ENCODE data around the gene ADCY1. TPM values are rescaled to one million over a fixed set of nuclear protein-coding genes. Genes with fewer than 3 reads are reported as not detected.

ADCY1 gene
- total and polyA plus RNA-seq, 2 donors (not counting 3 experiments of a cell fraction or from before 2014, with no cell fraction given) = 0.52 to 1.6 TPM

- H3K9me3 ChIP-seq (replicated peaks; ENCODE audit: control insufficient read depth, insufficient read depth, low read length) = no peaks in the 10 kb centered on the region
- CTCF ChIA-PET = interaction anchor here (1.1 to 1.7 kb wide), 2 partner anchors 19 to 52 kb away, joined by 3 to 4 read pairs; no protein-coding TSS in a partner anchor
- no peaks in the 10 kb centered on the region for H3K79me2 ChIP-seq (ENCODE audit: control insufficient read depth, insufficient read depth, low read length)
- FAIRE-seq (no peak), DNase-seq (ENCODE audit: low read depth, low spot score) (no peak)
- BruUV-seq (replicated peaks) = no TSS peak
- dilution Hi-C loops (cut with MboI; ENCODE audit: extremely low pct_ligation_motif_present, low sequenced_read_pairs) (no loop called here), intact Hi-C loops (cut with micrococcal nuclease) (no loop called here)
- H4K20me1 ChIP-seq (replicated peaks; ENCODE audit: control insufficient read depth, extremely low read depth, insufficient read depth, low read length) = no peaks in the 10 kb centered on the region
- TF ChIP-seq GATA2 (IDR thresholded peaks at IDR 0.05; ENCODE audit: insufficient read depth, insufficient read length, low read depth, low read length) = no peak
- no peak for TF ChIP-seq POLR2A (IDR thresholded peaks at IDR 0.05; ENCODE audit: low read depth, low read length)
- no peak for TF ChIP-seq FOS (IDR thresholded peaks at IDR 0.05; ENCODE audit: borderline replicate concordance, insufficient read depth, low read length)
- no peak for TF ChIP-seq MYC (IDR thresholded peaks at IDR 0.05; ENCODE audit: low read depth, low read length)
- TF ChIP-seq CTCF (IDR thresholded peaks at IDR 0.05; ENCODE audit: extremely low read depth in 1 of 2, insufficient read depth in 1 of 2, low read depth in 1 of 2, low read length in 2 of 2) = no peak
- TF ChIP-seq MAX (IDR thresholded peaks at IDR 0.05; ENCODE audit: insufficient read depth, insufficient read length) = no peak
- TF ChIP-seq POLR2AphosphoS5 (IDR thresholded peaks at IDR 0.05; ENCODE audit: insufficient read depth, low read depth, low read length) = no peak
- TF ChIP-seq EZH2 (IDR thresholded peaks at IDR 0.05; ENCODE audit: borderline replicate concordance, low read depth, low read length, severe bottlenecking) = no peak
- TF ChIP-seq JUN (IDR thresholded peaks at IDR 0.05; ENCODE audit: borderline replicate concordance, insufficient read depth, insufficient read length, low read depth) = no peak
- no peak overlapping the region for H3K27ac ChIP-seq (ENCODE audit: insufficient read depth, low read depth, low read length)
- H3K27me3 ChIP-seq (ENCODE audit: control insufficient read depth in 2 of 2, insufficient read depth in 2 of 2, low read length in 2 of 2) = no peaks in the 10 kb centered on the region
- H2AFZ ChIP-seq (ENCODE audit: low read depth, low read length) = no peak overlapping the region
- no peak overlapping the region for H3K9ac ChIP-seq (replicated peaks; ENCODE audit: extremely low read depth, insufficient read depth, low read length)
- H3K9me1 ChIP-seq (replicated peaks; ENCODE audit: control insufficient read depth, extremely low read depth, insufficient read depth, low read length) = no peaks in the 10 kb centered on the region
- no peak overlapping the region for H3K4me2 ChIP-seq (ENCODE audit: insufficient read depth, low read length)
- no peaks in the 10 kb centered on the region for H3K36me3 ChIP-seq (ENCODE audit: control insufficient read depth in 2 of 2, extremely low read depth in 1 of 2, insufficient read depth in 2 of 2, low read length in 2 of 2)
- POLR2A ChIA-PET = no interaction called here
- H3K4me1 ChIP-seq (ENCODE audit: control insufficient read depth, extremely low read depth, insufficient read depth, low read length) = no peaks in the 10 kb centered on the region
- H3K4me3 ChIP-seq (replicated peaks in 1 of 3; ENCODE audit: insufficient read depth in 1 of 3, low read depth in 1 of 3, low read length in 3 of 3) = no peak overlapping the region
These were observed 141.5 kb downstream of the ADCY1 start for GRCh38 chr7:45715471-45716352.

Data from endothelial cell of umbilical vein (primary cell).